HFF-Myc (cell line): ENCODE data around the gene HORMAD2.
A peak's percentile ranks its signal among the peaks of the same experiment; 100 is the strongest.

ENCODE experiments used
- DNase-seq: peaks from one replicate; pipeline ENCODE4 v3.0.0-alpha.2; 2011; ENCODE audit warnings: low read depth; ENCODE audit errors: extremely low read depth
- H3K4me3 ChIP-seq: replicated peaks from 2 replicates; pipeline ENCODE4 v1.5.1; 2011; ENCODE audit warnings: low read depth, mild to moderate bottlenecking, control low read depth, low read length
- TF ChIP-seq, protein P1 (sequence below): IDR thresholded peaks from 2 replicates; pipeline ENCODE4 v1.5.1; 2012; ENCODE audit warnings: mild to moderate bottlenecking, low read depth, low read length, control low read depth; ENCODE audit errors: missing control alignments

Gene HORMAD2

DNA sequence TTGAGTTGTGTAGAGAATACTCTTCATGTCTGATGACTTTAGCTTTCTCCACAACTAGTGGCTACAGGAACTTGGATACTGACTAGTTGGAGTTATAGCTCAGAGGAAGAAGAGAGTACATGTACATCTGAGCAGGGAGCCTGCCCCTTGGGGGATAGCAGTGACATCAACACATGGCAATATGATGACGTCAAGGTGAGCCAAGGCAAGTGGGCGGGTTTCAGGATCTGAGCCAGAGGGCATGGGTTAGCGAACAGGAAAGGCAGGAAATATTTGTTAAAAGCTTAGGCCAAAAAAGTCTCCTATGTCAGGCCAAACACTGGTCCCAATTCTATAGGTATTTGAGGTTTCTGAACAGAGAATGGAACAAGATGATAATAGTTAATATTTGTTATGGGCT is 42.0 kb upstream of the HORMAD2 start:
- DNase-seq: peak; percentile 22
- H3K4me3 ChIP-seq: no peak overlapping the region
- TF ChIP-seq, protein P1, sequence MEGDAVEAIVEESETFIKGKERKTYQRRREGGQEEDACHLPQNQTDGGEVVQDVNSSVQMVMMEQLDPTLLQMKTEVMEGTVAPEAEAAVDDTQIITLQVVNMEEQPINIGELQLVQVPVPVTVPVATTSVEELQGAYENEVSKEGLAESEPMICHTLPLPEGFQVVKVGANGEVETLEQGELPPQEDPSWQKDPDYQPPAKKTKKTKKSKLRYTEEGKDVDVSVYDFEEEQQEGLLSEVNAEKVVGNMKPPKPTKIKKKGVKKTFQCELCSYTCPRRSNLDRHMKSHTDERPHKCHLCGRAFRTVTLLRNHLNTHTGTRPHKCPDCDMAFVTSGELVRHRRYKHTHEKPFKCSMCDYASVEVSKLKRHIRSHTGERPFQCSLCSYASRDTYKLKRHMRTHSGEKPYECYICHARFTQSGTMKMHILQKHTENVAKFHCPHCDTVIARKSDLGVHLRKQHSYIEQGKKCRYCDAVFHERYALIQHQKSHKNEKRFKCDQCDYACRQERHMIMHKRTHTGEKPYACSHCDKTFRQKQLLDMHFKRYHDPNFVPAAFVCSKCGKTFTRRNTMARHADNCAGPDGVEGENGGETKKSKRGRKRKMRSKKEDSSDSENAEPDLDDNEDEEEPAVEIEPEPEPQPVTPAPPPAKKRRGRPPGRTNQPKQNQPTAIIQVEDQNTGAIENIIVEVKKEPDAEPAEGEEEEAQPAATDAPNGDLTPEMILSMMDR: no peak

DNA sequence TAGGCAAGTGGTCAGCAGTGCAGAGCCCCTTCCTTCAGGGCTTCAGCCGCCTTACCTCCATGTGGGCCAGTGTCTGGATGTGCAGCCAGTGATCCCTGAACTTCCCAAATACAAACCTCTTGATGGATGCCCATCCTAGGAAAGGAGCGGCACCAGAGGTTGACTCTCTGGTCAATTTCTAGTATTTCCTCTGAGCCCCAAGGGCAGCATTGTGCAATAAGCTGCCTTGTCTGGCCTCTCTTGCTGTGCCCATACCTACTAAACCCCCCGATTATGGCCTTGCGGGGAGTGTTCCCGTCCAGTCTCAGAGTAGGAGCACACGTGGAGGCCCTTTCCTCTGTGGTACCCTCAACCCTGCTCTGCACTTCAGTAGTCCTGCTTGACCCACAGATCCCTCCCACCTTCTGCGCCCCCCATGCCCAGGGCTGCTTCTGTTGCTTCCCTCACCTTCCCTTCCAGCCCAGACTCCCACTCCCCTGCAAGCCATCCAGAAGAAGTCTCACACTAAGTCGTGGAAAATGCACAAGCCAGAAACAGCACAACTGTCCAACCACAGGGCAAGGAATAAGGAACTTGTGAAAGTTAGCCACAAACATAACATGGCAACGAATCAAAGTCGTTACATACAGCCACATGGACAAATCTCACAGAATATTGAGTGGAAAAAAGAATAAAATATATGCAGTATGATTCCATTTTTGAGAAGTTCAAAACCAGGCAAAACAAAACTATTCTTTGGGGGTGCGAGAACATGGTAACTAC is 39.6 kb upstream of the HORMAD2 start:
- DNase-seq: no peak
- TF ChIP-seq, protein P1: no peak
- no peak overlapping the region for H3K4me3 ChIP-seq

DNA sequence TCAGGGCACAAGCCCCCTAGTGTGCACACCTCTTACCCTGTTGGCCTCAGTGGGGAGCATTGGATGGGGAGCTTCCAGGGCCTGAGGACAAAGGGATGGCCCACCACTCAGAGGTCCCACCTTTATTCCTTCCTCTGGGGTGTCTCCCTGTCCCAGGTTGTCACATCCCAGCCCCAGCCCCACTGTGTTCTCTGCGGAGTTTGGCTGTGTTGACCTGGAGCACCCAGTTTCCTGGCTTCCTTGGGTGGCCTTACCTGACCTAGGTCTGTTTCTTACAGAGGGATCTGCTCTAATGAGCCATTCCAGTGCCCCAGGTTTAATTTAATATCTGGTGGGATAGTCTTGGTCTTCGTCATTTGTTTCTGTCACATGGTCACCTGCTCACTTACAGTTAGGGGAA is 38.8 kb upstream of the HORMAD2 start:
- DNase-seq: no peak
- TF ChIP-seq, protein P1: no peak
- no peak overlapping the region for H3K4me3 ChIP-seq

DNA sequence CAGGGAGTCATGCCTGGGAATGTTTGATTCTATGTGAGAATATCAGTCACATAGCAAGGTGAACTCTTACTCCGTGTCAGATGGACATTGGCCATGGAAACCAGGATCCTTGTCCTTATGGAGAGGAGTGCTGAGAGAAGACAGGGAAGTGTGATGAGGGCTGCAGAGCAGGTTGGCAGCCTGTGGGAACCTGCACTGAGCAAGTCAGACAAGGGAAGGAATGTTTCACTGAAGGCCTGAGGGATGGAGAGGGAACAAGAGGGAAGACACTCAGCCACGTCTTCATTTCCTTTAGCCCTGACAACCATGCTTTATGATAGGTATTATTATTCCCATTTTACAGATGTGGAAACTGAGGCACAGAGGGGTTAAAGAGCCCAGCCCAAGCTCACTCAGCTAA is 38.4 kb upstream of the HORMAD2 start:
- TF ChIP-seq, protein P1: no peak
- H3K4me3 ChIP-seq: no peak overlapping the region

DNA sequence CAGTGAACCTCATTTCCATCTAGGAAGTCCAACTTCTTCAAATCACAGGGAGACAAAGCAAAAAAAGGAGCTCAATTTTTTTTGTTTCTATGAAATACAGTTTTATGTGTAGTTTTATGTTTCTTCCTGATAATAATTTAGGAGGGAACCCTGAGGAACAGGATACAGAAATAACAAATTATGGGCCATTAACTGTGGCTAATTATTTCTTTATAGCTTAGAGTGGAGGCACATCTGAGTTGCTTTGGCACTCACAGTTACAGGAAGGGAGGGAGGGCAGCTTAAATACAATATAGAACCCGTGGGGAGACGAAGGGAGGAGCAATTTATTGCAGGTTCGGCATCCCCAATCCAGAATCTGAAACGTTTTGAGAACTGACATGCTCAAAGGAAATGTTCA is 37.1 kb upstream of the HORMAD2 start:
- no peak overlapping the region for H3K4me3 ChIP-seq
- TF ChIP-seq, protein P1: no peak
- DNase-seq: no peak

More for the DNA sequence above, 38.4 kb upstream of the HORMAD2 start:
- DNase-seq: no peak

DNA sequence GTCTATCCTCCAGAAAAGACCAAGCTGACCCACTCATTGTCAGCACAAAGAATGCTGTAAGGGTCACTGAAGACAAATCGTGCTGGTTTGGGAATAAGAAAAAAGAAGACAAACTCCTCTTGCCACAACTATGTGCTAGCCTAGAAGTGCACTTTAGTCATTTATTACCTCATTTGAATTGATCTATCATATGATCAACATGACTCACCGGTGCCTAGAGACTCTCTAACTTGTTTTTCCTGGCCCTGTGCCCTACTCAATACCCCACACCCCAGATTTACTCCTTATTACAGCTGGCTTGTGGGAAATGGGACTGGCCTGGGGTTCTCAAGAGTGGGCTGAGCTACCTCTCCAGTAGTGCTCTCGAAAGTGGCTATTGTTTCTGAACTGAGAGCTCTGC is 35.9 kb upstream of the HORMAD2 start:
- H3K4me3 ChIP-seq: no peak overlapping the region
- TF ChIP-seq, protein P1: no peak
- DNase-seq: peak; percentile 27
